HG03066 (cell line): ENCODE results near the gene RPS4Y2.

Experiments
- ATAC-seq: cut with Tn5 transposase; IDR thresholded peaks from one replicate; pipeline ENCODE4 v1.9.1; 2021; ENCODE audit warnings: low read depth; ENCODE audit not compliant: unreplicated experiment

Gene RPS4Y2

DNA sequence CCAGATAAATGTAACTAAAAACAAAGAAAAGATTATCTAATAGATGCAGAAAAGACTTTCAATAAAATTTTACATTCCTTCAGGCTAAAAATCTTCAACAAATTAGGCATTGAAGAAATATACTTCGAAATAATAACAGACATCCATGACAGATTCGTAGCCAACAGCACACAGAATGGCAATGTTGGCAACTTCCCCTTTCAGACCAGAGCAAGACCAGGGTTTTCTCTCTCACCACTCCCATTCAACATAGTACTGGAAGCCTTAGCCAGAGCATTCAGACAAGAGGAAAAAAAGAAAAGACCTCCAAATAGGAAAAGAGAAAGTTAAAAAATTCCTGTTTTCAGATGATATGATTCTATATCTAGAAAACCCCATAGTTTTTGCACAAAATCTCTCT, 61.2 kb downstream of the RPS4Y2 start:
- no peak for ATAC-seq
